Stimulated activated naive CD4-positive, alpha-beta T cell (primary cell): ENCODE results near the gene TRPV6.

ENCODE experiments used
- DNase-seq, 6 experiments: peaks; one replicate each; lab custom pipeline; 2025; lab: John Stamatoyannopoulos, UW

Gene TRPV6

DNA sequence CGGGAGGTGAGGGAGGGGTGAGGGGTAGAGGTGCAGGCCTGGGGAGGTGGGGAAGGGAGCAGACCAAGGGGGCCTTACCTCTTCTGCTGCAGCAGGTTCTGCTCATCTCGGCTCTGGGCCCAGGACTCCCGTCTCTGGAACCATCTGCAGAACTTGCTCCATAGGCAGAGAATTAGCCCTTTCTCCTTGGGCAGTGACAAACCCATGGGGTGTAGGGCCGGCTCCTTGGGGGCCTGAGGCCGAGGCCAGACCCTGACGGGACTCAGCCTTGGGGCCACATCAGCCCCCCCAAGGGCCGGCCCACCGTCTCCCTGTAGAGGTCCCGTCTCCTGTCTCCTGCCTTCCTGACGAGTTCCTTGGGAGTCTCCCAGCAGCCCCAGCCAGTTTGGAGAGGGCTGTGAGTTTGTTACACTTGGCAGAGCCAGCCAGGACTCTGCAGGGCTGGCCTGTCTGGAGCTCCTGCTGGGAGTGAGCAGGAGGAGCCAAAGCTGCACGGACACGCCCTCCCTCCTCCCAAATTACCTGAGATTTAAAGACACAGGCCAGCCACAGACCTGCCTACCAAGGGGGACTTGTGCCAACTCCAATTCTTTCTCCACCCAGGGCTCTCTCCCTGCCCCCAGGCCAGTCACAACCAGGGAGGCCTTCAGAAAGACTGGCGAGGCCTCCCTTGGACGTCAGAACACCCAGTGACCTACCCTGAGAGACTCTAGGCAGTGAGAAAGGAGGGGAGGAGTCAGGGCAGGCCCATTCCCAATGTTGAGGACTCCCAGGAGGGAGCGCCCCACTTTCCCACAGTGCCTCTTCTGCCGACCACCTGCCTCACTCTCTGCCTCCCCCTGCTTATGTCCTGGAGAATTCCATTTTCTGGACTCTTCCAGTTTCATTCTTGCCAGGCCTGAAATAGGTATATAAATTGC is at the start of gene TRPV6:
Gene TRPV6 (minus strand): TSS at position 435 of the 920 bp plus-strand sequence.
- DNase-seq: no peak

DNA sequence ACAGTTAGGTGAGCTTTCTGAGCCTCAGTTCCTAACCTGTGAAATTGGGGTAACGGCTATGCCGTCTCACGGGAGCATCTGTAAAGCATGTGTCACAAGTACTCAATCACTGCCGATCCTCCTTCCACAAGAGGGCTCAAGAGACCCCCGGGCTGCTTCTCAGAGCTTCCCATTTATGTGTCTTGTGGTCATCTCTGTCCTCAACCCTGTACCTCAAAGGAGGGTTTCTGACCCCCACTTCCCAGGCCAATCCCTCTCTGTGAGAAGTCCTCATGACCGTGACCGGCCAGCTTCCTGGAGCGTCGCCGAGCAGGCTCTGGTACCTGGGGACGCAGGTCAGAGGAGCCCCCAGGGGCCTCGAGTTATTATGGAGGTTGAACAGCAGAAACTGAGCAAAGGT is 48.5 kb upstream of the TRPV6 start:
- DNase-seq: no peak

DNA sequence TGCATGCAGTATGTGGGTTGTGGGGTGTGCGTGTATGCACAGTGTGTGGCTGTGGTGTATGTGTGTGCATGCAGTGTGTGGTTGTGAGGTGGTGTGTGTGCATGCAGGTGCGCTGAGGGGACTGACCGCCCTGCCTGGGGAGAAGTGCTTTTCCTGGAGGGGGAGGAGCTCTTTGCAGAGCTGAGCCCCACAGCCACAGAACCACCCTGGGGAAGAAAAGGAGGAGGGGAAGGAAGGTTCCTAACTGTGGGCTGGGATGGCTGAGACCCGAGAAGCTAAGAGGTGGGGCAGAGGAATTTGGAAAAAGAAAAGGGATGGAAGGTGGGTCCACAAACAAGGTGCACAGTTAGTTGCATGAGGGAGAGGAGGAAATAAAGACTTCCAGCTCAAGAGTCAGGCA is 48.1 kb upstream of the TRPV6 start, which contains the start of gene TRPV5:
Gene TRPV5 (minus strand): TSS at position 123 of the 400 bp plus-strand sequence. CDS start 287 bp downstream, outside the sequence.
- no peak for DNase-seq

DNA sequence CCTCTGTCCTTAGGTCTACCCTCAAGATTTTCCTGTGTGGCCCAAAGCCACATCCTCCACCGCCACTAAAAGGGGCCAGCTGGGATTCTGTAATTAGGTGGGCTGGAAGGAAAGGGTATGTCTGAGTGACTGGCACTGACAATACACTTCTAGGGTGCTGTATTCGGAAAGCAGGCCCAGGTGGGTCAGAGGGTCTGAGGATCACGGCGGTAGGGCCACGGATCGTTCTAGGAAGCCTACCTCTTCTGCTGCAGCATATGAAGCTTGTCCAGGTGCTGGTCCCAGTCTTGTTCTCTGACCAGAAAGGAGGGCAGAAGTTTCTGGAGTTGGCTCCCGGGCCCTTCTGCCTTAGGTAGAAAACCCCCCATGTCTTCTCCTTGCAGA is 47.5 kb upstream of the TRPV6 start:
- no peak for DNase-seq

DNA sequence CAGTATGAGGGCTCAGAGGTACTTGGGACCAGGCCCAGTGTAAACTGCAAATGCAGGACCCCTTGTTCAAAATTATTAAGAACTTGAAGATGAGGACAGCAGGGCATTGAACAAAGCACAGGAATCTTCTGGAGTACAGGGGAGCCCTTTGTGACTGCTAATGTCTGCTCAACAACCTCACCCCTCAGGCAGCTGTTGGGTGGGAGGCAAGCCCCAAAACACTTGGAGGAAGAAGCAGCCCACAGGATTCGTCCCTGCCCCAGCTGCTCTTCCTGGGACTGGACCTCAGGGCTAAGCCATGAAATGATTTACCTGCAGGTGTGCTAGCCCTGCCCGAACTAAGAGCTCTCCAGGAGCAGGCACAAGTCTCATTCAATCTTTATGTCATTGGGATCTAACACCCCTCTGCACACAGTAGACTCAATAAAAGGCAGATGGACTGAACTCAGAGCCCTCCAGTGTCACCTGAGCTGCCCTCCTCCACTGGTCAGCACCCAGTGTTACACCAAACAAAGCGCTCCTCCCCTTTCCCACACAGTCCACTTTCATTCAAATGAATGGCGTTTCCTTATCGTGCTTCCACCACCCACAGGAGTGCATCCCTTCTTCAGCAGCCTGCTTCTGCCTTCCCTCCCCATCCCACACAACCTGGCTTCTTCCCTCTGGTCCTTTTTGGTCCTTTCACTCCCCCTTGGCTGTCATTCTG is 47.0 kb upstream of the TRPV6 start:
- no peak for DNase-seq

DNA sequence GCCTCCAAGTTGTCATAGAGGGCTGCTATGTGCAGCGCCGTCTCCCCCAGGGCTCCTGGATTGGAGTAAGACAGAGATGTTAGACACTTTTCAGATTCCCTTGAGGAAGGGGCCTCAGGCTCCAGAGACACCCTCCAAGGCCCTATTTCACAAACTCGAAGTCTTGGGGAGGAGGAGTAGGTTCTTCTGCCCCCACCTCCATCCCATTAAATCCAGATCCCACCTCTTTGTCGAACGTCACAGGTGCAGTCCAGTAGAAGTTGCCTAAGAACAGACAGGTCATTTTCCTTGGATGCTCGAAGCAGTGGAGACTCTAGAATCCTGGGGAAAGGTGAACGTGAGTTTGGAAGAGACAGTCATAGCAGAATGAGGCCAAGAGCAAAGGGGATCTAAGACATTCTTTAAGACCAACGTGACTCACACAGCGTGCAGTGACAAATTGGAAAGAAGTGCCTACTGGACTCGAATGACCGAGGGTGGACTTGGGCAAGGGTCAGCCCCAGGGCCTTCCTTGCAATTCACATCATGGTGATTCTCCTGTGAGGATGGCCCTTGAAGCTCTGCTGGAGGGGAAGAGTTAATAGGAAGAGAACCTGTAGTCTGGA is 44.7 kb upstream of the TRPV6 start:
- no peak for DNase-seq

DNA sequence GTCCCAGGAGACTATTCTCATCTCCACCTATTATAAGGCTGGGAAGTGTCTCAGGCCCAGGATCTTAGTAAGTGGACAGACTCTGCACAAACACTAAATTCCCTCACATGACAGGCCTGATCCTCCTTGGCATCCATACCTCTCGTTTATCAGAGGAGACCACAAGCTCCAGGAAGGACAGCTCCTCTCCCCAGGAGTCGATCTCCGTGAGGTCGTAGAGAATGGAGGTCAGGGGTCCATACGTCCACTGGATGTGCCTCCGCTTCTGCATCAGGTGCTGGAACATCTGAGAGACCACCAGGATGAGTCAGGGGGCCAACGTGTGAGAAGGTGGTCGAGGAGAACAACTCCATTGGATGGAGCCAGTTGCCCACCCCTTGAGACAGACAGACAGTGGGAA is 42.4 kb upstream of the TRPV6 start:
- DNase-seq: no peak

DNA sequence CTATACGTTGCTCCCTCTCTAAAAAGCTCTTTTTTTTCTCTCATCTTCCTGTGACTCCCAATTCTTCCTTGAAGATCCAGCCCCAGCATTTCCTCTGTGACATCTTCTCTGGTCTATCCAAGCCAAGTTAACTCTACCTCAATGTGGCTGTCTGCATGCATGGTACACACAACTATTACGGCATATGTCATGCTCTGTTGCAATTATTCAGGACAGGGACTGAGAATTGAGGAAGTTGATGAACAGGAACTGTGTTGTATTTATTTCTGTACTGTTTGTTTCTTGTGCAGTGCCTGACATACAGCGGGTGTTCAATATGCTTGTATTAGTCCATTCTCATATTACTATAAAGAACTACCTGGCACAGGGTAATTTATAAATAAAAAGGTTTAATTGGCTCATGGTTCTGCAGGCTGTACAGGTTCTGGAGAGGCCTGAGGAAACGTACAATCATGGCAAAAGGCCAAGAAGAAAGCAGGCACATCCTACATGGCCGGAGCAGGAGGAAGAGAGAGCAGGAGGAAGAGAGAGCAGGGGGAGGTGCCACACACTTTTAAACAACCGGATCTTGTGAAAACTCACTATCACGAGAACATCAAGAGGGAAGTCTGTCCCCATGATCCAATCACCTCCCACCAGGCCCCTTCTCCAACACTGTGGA is 41.7 kb upstream of the TRPV6 start:
- no peak for DNase-seq

DNA sequence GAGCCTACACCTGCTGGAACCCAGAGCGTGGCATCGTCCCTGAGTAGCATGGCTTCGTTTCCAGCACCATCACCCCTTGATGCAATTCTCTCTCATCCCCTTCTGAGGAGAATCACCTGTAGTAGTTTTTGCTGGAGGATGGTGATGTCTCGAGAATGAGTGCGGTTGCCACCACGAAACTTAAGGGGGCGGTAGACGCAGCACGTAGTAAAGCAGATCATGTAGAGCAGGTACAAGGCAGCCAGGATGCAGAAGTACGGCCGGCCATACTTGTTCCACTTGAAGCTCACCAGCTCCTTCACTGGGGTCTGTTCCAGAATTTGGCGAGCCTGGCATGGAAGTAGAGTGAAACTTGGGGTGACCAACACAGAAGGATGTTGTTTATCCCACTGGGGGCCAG is 39.9 kb upstream of the TRPV6 start:
- DNase-seq: no peak

DNA sequence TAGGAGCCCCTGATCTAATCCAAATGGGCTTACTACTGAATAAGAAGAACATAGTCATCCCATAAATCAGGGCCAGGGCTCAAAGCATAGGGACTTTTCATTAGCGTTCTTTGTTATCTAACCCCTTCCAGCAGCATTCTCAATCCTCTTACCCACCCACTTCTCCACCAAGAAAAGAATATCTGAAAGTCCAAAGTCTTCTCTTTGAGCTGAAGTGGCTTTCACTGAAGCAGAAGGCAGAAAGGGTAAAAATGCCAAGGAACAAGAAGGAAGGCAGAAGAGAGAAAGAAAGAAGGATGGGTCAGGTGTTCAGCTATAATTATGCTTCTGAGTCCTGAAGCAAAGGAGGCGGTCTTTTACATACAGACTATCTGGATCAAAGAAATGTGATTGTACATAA is 37.8 kb upstream of the TRPV6 start:
- DNase-seq: no peak

DNA sequence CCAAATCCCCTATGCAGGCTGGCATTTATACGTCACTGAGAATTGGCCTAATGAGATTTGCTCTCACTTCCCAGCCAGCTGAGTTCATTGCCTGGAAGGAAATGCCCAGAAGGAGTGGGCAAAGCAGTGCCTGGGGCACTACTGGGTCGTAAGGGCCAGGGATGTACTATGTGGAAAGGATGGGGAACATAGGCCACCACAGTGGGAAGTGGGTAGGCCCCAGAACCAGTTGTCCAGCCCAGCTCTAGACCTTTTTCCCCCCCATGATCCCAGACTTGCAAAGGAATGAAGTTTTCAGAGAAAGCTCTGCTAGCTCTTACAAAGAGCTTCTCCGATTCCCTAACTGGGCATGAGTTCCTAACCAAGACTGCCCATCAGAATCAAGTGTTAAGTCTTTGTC is 34.1 kb upstream of the TRPV6 start:
- DNase-seq: no peak

DNA sequence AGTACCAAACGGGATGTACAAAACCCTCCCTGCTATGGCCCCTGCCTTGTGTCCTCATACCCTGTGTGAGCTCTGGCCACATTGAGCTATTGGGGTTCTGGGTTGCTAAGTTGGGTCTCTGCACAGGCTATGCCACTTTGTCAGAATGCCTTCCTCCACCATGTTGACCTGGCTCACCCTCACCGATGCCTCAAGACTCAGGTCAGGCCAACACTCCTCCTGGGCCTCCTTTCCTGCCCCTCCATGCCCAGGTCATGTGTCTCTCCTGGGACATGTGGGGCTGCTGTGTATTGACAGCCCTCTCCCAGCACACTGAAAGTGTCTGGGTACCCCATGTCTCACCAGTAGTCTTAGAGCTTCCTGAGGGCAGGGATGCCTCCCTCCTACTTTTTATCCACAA is 33.4 kb upstream of the TRPV6 start:
- no peak for DNase-seq

DNA sequence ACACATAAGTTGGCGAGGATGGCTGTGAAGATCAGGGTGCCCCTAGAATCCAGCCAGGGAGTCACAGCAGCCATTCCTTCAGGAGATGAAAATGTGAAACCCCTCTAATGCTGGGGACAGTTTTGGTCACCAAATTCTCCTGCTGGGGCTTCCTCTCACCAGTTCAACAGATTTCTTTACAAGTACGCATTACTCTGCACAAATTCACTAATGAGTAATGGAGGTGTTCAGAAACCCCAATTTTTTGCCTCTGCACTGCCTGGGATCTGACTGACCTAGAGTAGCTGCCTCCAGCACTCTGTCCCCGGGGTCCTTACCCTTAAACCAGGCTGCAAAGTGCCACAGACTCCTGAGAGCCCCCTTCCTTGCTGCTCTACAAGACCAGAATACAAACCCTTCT is 31.9 kb upstream of the TRPV6 start:
- DNase-seq: no peak

DNA sequence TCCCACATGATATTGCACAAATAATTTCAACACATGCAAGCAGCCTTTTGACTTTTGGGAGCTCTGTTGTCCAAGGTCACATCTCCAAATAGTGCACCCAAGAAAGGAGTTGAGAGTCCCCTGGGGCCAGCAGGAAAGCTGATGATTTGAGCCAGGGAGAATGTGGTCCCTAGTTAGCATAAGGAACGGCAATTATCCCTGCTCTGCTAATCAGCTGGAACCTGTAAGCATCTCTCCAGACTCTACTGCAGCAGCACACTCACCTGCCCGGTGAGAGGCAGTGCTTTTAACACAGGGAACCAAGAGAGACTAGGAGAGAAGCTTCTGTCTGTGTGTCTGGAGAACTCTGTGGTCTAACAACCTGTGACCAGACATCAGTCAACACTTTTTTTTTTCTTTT is 31.0 kb upstream of the TRPV6 start:
- DNase-seq: no peak

DNA sequence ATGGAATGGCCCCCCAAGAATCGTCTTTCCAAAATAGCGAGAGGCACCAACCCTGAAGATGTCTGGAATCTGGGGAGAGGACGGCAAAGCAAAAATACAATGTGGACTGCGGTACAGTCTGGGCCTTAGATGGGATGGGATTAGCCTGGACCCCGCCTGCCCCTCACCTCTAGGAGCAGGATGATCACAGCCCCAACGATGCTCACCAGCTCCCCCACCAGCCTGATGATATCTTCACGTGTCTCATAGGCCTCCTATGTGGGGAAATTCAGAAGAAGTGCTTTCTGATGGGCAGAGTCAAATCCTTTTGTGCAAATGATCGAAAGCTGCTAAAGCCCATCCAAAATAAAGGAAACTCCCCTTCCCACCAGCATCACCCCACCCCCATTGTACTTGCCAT is 29.8 kb upstream of the TRPV6 start:
- no peak for DNase-seq

DNA sequence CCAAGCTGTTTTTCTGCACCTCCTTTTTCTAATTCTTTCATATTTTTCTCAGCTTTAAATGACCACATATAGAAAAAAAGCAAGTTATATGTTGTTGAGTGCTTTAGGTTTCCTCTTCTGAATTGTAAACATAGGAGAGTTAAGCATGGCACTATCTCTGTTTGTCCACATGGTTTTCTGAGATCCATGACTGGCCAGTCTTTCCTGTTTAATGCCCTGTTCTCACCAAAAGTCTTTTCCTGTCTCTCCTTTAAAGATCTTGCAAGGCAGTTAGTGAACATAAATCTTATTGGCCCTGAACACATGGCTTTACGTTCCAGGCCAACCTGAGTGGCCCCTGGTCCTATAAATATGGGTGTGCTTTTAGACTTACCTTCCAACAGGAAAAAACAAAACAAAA is 28.6 kb upstream of the TRPV6 start:
- no peak for DNase-seq

DNA sequence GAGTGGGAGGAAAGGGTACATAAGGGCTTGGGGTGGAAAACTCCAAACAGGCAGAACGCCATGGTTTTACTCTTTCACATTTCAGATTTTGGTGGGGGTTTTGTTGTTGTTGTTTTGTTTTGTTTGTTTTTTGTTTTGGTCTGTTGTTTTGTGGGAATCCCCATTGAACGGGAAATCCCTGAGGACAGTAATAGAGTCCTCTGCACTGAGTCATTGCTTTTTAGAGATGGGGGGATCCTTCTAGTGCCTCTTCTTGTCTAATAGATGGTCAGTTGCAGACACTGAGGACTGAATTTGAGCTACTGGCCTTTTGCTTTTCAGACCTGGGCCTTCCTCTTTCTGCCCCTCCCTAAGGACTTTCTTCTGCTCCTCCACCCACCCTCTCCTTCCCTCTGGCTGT is 28.0 kb upstream of the TRPV6 start:
- no peak for DNase-seq

DNA sequence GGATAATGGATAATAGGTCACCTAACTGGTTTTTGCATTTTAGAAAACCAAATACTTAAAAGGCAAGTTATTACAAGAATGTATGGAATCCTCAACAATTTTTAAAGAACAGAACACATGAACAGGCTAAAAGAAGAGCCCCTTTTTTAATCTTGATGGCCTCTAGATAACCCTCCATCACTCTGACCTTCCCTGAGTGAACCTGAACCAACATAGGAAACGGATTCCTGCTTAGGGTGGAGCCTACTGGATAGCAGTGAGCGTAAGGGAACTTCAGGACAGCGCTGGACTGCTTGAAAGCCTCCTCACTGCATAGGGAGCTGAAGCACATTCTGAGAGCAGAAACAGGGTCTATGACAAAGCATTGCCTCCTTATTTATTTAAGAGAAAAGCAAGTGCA is 27.5 kb upstream of the TRPV6 start:
- DNase-seq: no peak

DNA sequence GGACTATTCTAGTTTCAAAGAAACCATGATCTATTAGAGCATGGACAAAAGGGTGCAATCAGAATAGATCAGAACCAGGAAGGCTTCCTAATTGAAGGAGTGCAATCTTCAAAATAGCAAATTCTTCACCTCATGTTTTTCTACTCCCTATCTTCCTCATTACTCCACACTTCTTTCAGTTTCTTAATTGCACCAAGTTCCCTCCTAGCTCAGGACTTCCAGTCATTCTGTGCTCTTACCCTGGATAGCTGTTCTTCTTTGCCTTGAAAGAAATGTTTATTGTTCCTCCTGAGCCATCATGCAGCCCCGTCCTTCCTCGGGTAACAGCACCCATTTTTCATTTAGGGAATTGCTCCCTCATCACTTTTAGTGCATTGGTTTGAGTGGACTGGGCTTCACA is 24.9 kb upstream of the TRPV6 start:
- DNase-seq: no peak

DNA sequence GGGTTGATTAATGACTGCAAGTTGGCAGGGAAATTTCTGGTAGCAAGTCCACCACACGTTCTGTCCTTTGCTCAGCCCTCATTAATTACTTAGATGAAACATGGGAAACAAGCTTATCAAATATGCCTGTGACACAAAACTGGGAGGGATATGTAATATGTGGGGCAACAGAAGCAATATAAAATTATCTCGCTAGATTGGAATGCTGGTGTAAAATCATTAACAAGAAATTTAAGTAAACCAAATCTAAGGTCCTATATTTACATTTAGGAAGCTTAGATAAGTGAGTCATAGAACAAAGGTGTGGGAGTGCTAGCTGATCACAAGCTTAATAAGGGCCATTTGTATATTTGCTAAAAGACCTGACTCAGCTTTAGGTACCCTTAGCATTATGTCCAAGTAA is 24.5 kb upstream of the TRPV6 start:
- DNase-seq: no peak

DNA sequence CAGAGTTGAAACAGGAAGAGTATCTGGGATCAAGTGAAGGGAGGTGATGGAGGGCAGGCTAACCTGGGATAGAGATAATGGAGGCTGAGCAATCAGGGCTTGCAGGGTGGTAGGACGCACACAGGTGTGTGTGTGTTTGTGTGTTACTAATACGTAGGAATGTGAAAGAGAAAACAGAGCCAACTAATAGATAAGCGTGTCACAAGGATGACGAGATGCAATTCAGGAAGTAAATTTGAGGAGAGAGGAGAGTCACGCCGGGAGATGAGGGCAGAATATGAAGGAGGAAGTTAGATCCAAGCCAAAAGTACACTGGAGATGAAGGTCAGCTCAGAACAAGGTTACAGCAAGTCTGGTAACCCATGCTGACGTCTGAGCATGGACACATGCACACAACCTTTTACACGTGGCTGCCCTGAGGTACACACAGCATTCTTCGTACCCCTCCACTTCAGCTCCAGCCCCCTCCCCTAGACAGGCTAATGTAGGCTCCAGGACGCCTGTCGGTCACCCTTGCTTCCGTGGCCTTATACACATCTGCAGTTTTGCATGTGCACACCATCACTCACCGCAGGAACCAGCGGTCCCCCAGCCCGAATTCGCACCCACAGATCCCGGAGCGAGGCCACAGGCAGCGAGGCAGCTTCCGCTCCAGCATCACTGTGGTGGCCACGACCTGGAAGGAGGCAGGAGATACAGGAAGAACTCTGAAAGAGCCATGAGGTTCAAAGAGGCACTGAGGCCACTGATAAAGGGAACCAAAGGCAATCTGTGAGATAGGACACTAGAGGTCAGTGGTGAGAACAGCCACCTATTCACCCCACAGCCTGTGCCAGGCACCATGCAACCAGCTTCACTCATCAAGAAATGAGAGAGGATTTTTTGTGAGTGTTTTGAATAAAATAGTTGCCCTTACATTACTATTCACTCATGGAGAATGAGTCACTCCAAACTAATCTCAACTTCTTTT is 23.7 kb upstream of the TRPV6 start:
- DNase-seq: no peak
